Activated naive CD8-positive, alpha-beta T cell treated with anti-CD3 and anti-CD28 coated beads, Interleukin-2, amount 10 ng/mL, durations not matched to agents 7 days and 5 days (primary cell): ENCODE results near the gene MZF1. TPM values are rescaled to one million over a fixed set of nuclear protein-coding genes. Genes with fewer than 3 reads are reported as not detected.
A peak's percentile ranks its signal among the peaks of the same experiment; 100 is the strongest.
"Not testable (repeated sequence)": the region's sequence is repeated elsewhere in the genome, so short reads cannot be mapped to it uniquely, and the experiment has no call there.

Experiments
- ATAC-seq: fragments of 150-1000 bp; cut with Tn5 transposase; one replicate; pipeline ENCODE4 v1.10.0; 2021; ENCODE audit warnings: low read depth, moderate library complexity
- POLR2A ChIA-PET: fragments of 350-600 bp; sonication (Branson Sonifier 250); formaldehyde crosslinking; loops from one replicate; lab custom pipeline; 2021; ENCODE audit warnings: antibody characterized with exemption; lab: Charles Lee
- DNase-seq: peaks from one replicate; pipeline ENCODE4 v3.0.0; 2021
- H3K27ac Mint-ChIP-seq: one replicate; pipeline ENCODE4 v1.8.0; 2022; ENCODE audit warnings: mild to moderate bottlenecking, mixed read lengths
- H3K27me3 Mint-ChIP-seq: one replicate; pipeline ENCODE4 v1.8.0; 2022; ENCODE audit warnings: mild to moderate bottlenecking, moderate library complexity, mixed read lengths
- H3K36me3 Mint-ChIP-seq: one replicate; pipeline ENCODE4 v1.8.0; 2021; ENCODE audit warnings: mild to moderate bottlenecking, mixed read lengths
- H3K4me1 Mint-ChIP-seq: one replicate; pipeline ENCODE4 v1.8.0; 2021; ENCODE audit warnings: mixed read lengths
- H3K4me3 Mint-ChIP-seq: one replicate; pipeline ENCODE4 v1.8.0; 2022; ENCODE audit warnings: mild to moderate bottlenecking, moderate library complexity, mixed read lengths
- H3K9me3 Mint-ChIP-seq: one replicate; pipeline ENCODE4 v1.8.0; 2021; ENCODE audit warnings: mixed read lengths
- total RNA-seq, 2 experiments: library from RNA; stranded (reverse); gene quantifications; one replicate each; pipeline ENCODE4 v1.2.3, GENCODE V29; 2021

The MZF1 gene
- 10 to 100 TPM; 31.3 to 31.7 TPM for total RNA-seq

GRCh38 chr19:58572818-58573657 is at the start of gene MZF1:
TSS of gene MZF1 (minus strand) at chr19:58573335. CDS start at chr19:58571389, 1,946 bp downstream.
- peaks cover 34% of the 10 kb centered on the region for H3K4me1 Mint-ChIP-seq
- peak; percentile 99 for DNase-seq
- H3K36me3 Mint-ChIP-seq = peaks cover 10% of the 10 kb centered on the region
- peak within 1 kb of the TSS; percentile 100 for H3K27ac Mint-ChIP-seq
- POLR2A ChIA-PET = interaction anchor here (0.6 to 4.9 kb wide), 8 partner anchors 9 to 295 kb away, joined by 3 to 50 read pairs (median 4); partner anchors contain the start of genes CHMP2A, TRIM28, UBE2M and ZBTB45
- H3K9me3 Mint-ChIP-seq = no peaks in the 10 kb centered on the region
- H3K27me3 Mint-ChIP-seq = no peaks in the 10 kb centered on the region
- H3K4me3 Mint-ChIP-seq = peak within 1 kb of the TSS; percentile 98
- peak; percentile 63 for ATAC-seq

GRCh38 chr19:58607213-58607612 is 34.1 kb upstream of the MZF1 start:
- H3K9me3 Mint-ChIP-seq, H3K27me3 Mint-ChIP-seq, POLR2A ChIA-PET, DNase-seq, H3K4me3 Mint-ChIP-seq, ATAC-seq, H3K4me1 Mint-ChIP-seq, H3K27ac Mint-ChIP-seq, H3K36me3 Mint-ChIP-seq: not testable (repeated sequence)

- DNase-seq, ATAC-seq, H3K4me3 Mint-ChIP-seq, H3K27ac Mint-ChIP-seq, H3K9me3 Mint-ChIP-seq, H3K27me3 Mint-ChIP-seq, POLR2A ChIA-PET, H3K36me3 Mint-ChIP-seq, H3K4me1 Mint-ChIP-seq: not testable (repeated sequence)
These were observed 33.2 kb upstream of the MZF1 start for GRCh38 chr19:58606251-58606896.

GRCh38 chr19:58586133-58586765 is 13.1 kb upstream of the MZF1 start:
- peaks cover 8% of the 10 kb centered on the region for H3K36me3 Mint-ChIP-seq
- ATAC-seq (no peak), DNase-seq (no peak)
- H3K27ac Mint-ChIP-seq = no peak overlapping the region
- POLR2A ChIA-PET = no interaction called here
- H3K9me3 Mint-ChIP-seq = no peaks in the 10 kb centered on the region
- H3K4me3 Mint-ChIP-seq = no peak overlapping the region
- H3K4me1 Mint-ChIP-seq = peaks cover 4% of the 10 kb centered on the region
- no peaks in the 10 kb centered on the region for H3K27me3 Mint-ChIP-seq

- Mint-ChIP-seq H3K27ac (no peak overlapping the region), H3K36me3 (peaks cover 10% of the 10 kb centered on the region), H3K4me1 (peaks cover 7% of the 10 kb centered on the region), H3K4me3 (no peak overlapping the region), H3K27me3 (no peaks in the 10 kb centered on the region), H3K9me3 (no peaks in the 10 kb centered on the region)
- DNase-seq (no peak), ATAC-seq (no peak)
- POLR2A ChIA-PET = no interaction called here
These were observed 12.5 kb upstream of the MZF1 start for GRCh38 chr19:58585442-58586132.

- POLR2A ChIA-PET = no interaction called here
- Mint-ChIP-seq H3K4me3 (no peak overlapping the region), H3K9me3 (no peaks in the 10 kb centered on the region), H3K4me1 (peaks cover 9% of the 10 kb centered on the region), H3K27me3 (no peaks in the 10 kb centered on the region), H3K27ac (no peak overlapping the region), H3K36me3 (peaks cover 10% of the 10 kb centered on the region)
- ATAC-seq = no peak
- no peak for DNase-seq
These were observed 11.6 kb upstream of the MZF1 start for GRCh38 chr19:58584498-58585441.

- POLR2A ChIA-PET = no interaction called here
These were observed 9.8 kb upstream of the MZF1 start for GRCh38 chr19:58582985-58583384.

GRCh38 chr19:58581227-58582141 is 8.3 kb upstream of the MZF1 start:
- Mint-ChIP-seq H3K9me3 (no peaks in the 10 kb centered on the region), H3K27ac (peak overlapping the region; percentile 59), H3K27me3 (no peaks in the 10 kb centered on the region), H3K4me1 (peaks cover 22% of the 10 kb centered on the region), H3K36me3 (peaks cover 10% of the 10 kb centered on the region), H3K4me3 (no peak overlapping the region)
- ATAC-seq (peak; percentile 96), DNase-seq (peak; percentile 89)
- POLR2A ChIA-PET = interaction anchor here (0.5 to 4.1 kb wide), 6 partner anchors 19 to 310 kb away, joined by 3 to 37 read pairs (median 4); partner anchors contain the start of genes TRIM28, ZBTB45 and ZNF446

More at GRCh38 chr19:58582985-58583384, 9.8 kb upstream of the MZF1 start:
- Mint-ChIP-seq H3K27me3 (no peaks in the 10 kb centered on the region), H3K36me3 (peaks cover 10% of the 10 kb centered on the region), H3K4me3 (no peak overlapping the region), H3K27ac (no peak overlapping the region), H3K9me3 (no peaks in the 10 kb centered on the region), H3K4me1 (peaks cover 22% of the 10 kb centered on the region)
- DNase-seq = no peak
- ATAC-seq = no peak

- POLR2A ChIA-PET = interaction anchor here (0.7 to 4.1 kb wide), 2 partner anchors 60 to 80 kb away, joined by 3 to 37 read pairs; partner anchors contain the start of gene ZBTB45
- Mint-ChIP-seq H3K4me3 (no peak overlapping the region), H3K9me3 (no peaks in the 10 kb centered on the region), H3K4me1 (peaks cover 24% of the 10 kb centered on the region), H3K27me3 (no peaks in the 10 kb centered on the region), H3K27ac (peak overlapping the region; percentile 44), H3K36me3 (peaks cover 10% of the 10 kb centered on the region)
- DNase-seq (no peak), ATAC-seq (no peak)
These were observed 6.5 kb upstream of the MZF1 start for GRCh38 chr19:58579473-58580142.

- H3K4me1 Mint-ChIP-seq = peaks cover 31% of the 10 kb centered on the region
- DNase-seq (no peak), ATAC-seq (no peak)
- no peak overlapping the region for H3K27ac Mint-ChIP-seq
- peaks cover 10% of the 10 kb centered on the region for H3K36me3 Mint-ChIP-seq
- POLR2A ChIA-PET = interaction anchor here (0.8 to 4.1 kb wide), 2 partner anchors 9 to 59 kb away, joined by 3 to 37 read pairs; partner anchors contain the start of gene ZBTB45
- no peaks in the 10 kb centered on the region for H3K27me3 Mint-ChIP-seq
- no peaks in the 10 kb centered on the region for H3K9me3 Mint-ChIP-seq
- H3K4me3 Mint-ChIP-seq = no peak overlapping the region
These were observed 5.1 kb upstream of the MZF1 start for GRCh38 chr19:58578012-58578925.
